ENCODE measurements around the gene MKKS. TPM values are rescaled to one million over a fixed set of nuclear protein-coding genes. Genes with fewer than 3 reads are reported as not detected.

MKKS gene
- total and polyA plus RNA-seq, 9 donors: 7.7 to 21.9 (median 15.0) TPM

DNA sequence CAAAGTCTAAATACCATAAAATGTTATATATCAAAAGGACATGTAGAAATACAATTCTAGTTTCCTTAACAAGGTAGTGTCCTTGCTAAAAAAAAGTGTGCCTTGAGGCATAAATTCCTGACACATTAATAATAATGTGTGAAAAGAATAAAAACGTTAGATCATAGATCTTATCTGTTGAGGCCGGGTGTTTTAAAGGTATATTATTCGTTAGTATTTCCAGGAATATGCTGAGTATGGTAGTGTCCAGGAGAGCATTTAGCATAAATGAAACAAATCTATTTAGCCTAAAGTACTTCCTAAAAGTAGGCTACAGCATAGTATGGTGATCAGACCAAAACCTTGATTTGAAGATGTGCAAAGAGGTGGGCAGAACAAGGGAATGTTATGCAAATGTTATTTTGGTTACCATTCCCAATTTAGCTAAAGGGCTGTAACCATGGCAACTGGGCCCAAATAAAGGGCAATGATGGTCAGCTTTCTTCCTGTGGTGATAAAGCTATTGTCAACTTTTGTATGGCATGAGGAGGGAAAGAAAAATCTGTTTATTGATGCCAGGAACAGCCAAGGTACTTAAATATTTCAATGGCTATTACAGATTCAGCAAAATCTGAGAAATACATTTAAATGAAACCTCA lies 18.9 kb downstream of the MKKS start:
- no peaks in the 10 kb centered on the region for H3K9me3 ChIP-seq
- no peak for DNase-seq
- no peak overlapping the region for H3K4me3 ChIP-seq
- TF ChIP-seq POLR2A (IDR thresholded peaks at IDR 0.05) (no peak), EP300 (IDR thresholded peaks at IDR 0.05) (no peak)
- TF ChIP-seq, protein P1, sequence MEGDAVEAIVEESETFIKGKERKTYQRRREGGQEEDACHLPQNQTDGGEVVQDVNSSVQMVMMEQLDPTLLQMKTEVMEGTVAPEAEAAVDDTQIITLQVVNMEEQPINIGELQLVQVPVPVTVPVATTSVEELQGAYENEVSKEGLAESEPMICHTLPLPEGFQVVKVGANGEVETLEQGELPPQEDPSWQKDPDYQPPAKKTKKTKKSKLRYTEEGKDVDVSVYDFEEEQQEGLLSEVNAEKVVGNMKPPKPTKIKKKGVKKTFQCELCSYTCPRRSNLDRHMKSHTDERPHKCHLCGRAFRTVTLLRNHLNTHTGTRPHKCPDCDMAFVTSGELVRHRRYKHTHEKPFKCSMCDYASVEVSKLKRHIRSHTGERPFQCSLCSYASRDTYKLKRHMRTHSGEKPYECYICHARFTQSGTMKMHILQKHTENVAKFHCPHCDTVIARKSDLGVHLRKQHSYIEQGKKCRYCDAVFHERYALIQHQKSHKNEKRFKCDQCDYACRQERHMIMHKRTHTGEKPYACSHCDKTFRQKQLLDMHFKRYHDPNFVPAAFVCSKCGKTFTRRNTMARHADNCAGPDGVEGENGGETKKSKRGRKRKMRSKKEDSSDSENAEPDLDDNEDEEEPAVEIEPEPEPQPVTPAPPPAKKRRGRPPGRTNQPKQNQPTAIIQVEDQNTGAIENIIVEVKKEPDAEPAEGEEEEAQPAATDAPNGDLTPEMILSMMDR (IDR thresholded peaks at IDR 0.05): no peak
- 57 to 66% (median 64%) methylated on average over 3 of the region's 3 CpGs for WGBS, 3 donors
- H3K36me3 ChIP-seq: no peaks in the 10 kb centered on the region
- H3K27ac ChIP-seq: no peak overlapping the region
- no peaks in the 10 kb centered on the region for H3K4me1 ChIP-seq (ENCODE audit: insufficient read depth)
- intact Hi-C loops (cut with DNase I): loop anchor here in 2 of 4 donors (10.0 kb wide), 2 partner anchors 190 to 440 kb away; no protein-coding TSS in a partner anchor
- H3K27me3 ChIP-seq: no peaks in the 10 kb centered on the region

DNA sequence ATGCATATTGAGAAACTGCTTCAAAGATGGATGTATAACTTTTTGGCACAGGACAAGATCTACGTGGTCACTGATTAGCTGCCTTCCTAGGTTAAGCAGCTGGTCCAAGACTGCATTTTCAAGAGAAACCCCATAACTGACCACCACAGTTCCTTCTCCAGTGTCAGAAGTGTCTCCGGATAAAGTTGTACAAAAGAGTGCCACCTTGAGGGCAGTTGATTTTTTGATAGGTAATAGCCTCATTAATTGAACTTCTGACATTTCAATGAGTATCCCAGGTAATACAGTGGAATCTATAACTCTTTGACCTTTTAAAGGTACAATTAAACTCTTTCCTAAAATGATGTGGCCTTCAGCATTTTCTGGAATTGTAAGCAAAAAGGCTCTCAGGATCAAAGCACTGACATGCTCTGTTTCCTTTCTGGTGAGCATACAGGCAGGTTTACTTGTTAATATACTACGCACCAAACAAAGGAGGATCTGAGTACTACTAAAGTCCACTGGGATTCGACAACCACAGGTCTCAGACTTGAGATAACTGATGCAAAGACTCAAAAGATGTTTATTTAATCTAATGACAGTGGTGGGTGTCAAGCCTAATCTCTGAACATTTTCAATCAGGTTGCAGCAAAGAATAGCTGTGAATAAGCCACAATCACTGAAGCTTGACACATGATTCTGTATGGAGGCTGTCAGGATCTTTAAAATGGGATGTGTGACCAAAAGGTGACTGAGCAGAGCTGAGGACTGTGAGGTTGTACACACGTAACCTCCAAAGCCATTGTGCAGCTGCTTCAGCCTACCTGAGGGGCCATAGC lies 21.2 kb downstream of the MKKS start:
- no peak for TF ChIP-seq EP300 (IDR thresholded peaks at IDR 0.05)
- TF ChIP-seq POLR2A (IDR thresholded peaks at IDR 0.05): no peak
- TF ChIP-seq, protein P1 (IDR thresholded peaks at IDR 0.05): no peak
- no peak overlapping the region for H3K27ac ChIP-seq
- no peaks in the 10 kb centered on the region for H3K36me3 ChIP-seq
- 83 to 85% (median 84%) methylated on average over 5 of the region's 5 CpGs for WGBS, 3 donors
- DNase-seq: no peak
- intact Hi-C loops (cut with DNase I): loop anchor here in 2 of 4 donors (10.0 kb wide), 2 partner anchors 188 to 438 kb away; no protein-coding TSS in a partner anchor
- H3K4me1 ChIP-seq (ENCODE audit: insufficient read depth): no peaks in the 10 kb centered on the region
- no peak overlapping the region for H3K4me3 ChIP-seq
- no peaks in the 10 kb centered on the region for H3K27me3 ChIP-seq
- no peaks in the 10 kb centered on the region for H3K9me3 ChIP-seq

DNA sequence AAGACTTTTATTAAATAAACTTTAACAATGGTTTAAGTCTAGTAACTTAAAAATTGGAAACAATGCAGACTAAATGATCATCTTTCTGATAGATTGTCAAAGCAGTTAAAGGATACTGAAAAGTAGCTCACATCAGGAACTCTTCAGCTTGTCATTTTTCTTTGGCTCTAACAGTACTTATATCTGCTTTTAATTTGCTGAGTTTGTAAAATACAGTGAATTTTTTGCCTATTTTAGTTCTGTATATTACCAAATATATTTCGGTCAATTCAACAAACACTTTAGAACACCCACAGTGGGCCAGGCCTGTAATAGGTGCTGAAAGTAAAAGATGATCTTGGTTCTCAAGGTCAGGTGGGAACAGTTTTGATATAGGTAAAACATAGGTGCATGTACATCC lies 22.3 kb downstream of the MKKS start:
- no peaks in the 10 kb centered on the region for H3K27me3 ChIP-seq
- no peak overlapping the region for H3K27ac ChIP-seq
- 80 to 95% (median 91%) methylated on average over 1 of the region's 1 CpG for WGBS, 3 donors
- no peaks in the 10 kb centered on the region for H3K9me3 ChIP-seq
- no peak for DNase-seq
- H3K4me1 ChIP-seq (ENCODE audit: insufficient read depth): no peaks in the 10 kb centered on the region
- intact Hi-C loops (cut with DNase I): loop anchor here in 2 of 4 donors (10.0 kb wide), 2 partner anchors 187 to 437 kb away; no protein-coding TSS in a partner anchor
- H3K36me3 ChIP-seq: no peaks in the 10 kb centered on the region
- H3K4me3 ChIP-seq: no peak overlapping the region
- TF ChIP-seq, protein P1 (IDR thresholded peaks at IDR 0.05): no peak
- TF ChIP-seq EP300 (IDR thresholded peaks at IDR 0.05) (no peak), POLR2A (IDR thresholded peaks at IDR 0.05) (no peak)

DNA sequence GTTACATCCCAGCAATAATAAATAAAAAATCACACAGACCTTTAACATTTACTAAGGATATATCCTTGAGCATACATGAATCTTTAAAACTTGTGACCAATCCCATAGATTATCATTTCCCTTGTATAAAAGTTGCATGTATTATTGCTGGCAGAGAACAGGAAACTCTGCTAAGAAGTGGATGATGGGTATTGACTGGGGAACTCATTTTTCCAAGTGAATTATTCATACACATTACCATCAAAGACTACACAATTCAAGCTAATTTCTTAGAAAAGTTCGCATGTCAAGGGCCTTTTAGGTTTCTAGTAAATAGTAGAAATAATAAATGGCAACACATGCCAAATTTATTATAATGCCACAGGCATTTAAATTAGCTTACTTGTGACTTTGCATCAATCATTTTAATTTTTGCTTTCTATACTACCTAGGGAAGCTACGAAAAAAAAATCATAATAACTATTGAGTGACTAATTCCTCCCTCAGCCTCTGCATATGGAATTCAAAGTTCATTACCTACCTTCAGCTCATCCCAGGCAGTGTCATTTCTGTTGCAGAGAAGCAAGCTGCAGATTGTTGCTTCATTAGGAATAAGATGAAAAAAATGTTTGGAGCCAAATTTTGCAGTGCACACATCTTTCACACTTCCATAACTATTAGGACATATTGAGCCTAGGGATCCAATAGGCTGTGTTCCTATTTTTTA lies 25.8 kb downstream of the MKKS start:
- TF ChIP-seq EP300 (IDR thresholded peaks at IDR 0.05) (no peak), POLR2A (IDR thresholded peaks at IDR 0.05) (no peak)
- TF ChIP-seq, protein P1 (IDR thresholded peaks at IDR 0.05): no peak
- Histone ChIP-seq H3K9me3 (no peaks in the 10 kb centered on the region), H3K4me3 (no peak overlapping the region), H3K27me3 (no peaks in the 10 kb centered on the region), H3K4me1 (ENCODE audit: insufficient read depth) (no peaks in the 10 kb centered on the region), H3K36me3 (no peaks in the 10 kb centered on the region), H3K27ac (no peak overlapping the region)
- WGBS, 3 donors: 94 to 98% (median 98%) methylated on average over 2 of the region's 2 CpGs
- no peak for DNase-seq
- intact Hi-C loops (cut with DNase I): no loop called here
